Astrocyte of the cerebellum (primary cell): Measurements from ENCODE around the gene TNFSF18.

Experiments used
- DNase-seq: peaks from one replicate; pipeline ENCODE4 v3.0.0-alpha.2; 2011; ENCODE audit warnings: low read depth
- H3K4me3 ChIP-seq: 2 replicates; pipeline ENCODE4 v1.5.1; 2011; ENCODE audit warnings: mild to moderate bottlenecking, low read depth, low read length, moderate library complexity
- in situ Hi-C: cut with HindIII; loops from 2 replicates; pipeline ENCODE4 v1.10.0; 2017; ENCODE audit warnings: low sequenced_read_pairs
- TF ChIP-seq, protein P1 (sequence below): IDR thresholded peaks from 2 replicates; pipeline ENCODE4 v1.5.1; 2012; ENCODE audit warnings: low read length, low read depth, moderate library complexity, mild to moderate bottlenecking; ENCODE audit errors: missing control alignments

TNFSF18 gene

DNA sequence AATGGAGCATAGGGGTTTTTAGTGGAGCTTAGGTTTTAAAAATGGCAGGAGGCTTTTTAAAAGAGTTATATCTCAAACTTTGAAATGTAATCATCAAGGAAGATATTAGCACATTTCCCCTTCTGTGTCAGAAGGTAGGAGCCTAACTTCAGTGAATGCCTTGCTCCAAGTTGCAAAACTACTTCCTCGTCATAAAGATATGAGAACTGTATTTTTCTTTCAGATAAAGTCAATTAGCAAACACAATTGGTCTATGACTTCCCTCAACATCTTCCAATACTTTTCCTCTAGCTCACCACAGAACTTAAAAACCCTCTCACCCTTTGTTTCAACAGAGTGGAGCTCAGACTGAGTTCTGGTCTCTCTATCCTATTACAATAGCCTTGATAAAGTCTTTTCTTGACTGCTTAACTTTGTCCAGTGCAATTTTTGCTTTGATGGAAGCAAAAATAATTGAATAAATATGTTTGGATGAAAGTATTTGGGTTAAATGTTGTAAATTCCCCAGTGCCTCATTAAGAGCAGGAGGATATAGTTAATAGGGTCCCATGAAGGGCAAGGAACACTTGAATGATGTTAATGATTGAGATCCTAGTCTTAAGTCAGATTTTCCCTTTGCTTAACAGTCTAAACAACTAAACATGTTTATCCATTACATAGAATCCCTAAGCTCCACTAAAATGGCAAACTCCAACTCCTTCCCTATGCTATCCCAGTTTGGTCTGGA, 58.9 kb downstream of the TNFSF18 start:
- DNase-seq, result no peak

DNA sequence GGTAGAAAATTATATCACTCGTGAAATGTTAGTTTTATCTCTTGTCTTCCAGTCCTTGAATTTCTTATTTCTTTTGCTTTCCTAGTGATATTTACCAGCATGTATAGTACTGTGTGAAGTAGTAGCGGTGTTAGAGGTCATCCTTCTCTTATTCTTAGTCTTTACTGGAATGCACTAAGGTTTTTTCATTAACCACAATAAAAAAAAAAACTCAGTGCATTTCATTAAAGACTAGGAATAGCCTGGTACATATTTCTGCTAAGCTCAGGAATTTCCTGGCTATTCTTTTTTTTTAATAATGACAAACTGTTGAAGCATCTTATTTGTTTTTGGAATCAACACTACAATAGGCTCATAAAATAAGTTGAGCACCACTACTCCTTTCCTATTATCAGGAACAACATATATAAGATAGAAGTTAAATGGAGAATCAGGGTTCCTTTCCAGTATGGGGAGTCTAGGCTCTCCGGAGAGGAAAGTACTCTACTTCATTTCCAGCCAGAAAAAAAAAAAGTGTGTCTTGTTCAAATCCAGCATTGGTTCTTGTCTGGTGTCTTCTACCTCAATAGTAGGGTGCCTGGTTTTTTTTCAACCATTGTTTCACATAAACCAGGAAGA, 60.0 kb downstream of the TNFSF18 start:
- in situ Hi-C loops, result no loop called here
- TF ChIP-seq, protein P1, sequence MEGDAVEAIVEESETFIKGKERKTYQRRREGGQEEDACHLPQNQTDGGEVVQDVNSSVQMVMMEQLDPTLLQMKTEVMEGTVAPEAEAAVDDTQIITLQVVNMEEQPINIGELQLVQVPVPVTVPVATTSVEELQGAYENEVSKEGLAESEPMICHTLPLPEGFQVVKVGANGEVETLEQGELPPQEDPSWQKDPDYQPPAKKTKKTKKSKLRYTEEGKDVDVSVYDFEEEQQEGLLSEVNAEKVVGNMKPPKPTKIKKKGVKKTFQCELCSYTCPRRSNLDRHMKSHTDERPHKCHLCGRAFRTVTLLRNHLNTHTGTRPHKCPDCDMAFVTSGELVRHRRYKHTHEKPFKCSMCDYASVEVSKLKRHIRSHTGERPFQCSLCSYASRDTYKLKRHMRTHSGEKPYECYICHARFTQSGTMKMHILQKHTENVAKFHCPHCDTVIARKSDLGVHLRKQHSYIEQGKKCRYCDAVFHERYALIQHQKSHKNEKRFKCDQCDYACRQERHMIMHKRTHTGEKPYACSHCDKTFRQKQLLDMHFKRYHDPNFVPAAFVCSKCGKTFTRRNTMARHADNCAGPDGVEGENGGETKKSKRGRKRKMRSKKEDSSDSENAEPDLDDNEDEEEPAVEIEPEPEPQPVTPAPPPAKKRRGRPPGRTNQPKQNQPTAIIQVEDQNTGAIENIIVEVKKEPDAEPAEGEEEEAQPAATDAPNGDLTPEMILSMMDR, result no peak
- H3K4me3 ChIP-seq, result no peak overlapping the region
- peak; percentile 68 for DNase-seq

More for the DNA sequence above, 58.9 kb downstream of the TNFSF18 start:
- TF ChIP-seq, protein P1, result no peak
- in situ Hi-C loops, result no loop called here
- H3K4me3 ChIP-seq, result no peak overlapping the region
